HepG2 (cell line): ENCODE results near the gene TAOK3. TPM values are rescaled to one million over a fixed set of nuclear protein-coding genes. Genes with fewer than 3 reads are reported as not detected.

Experiments used
- ATAD3A ChIP-seq: sonication (generic); formaldehyde crosslinking; IDR thresholded peaks from 2 replicates; pipeline ENCODE4 v1.4.0; 2020; ENCODE audit warnings: missing genetic modification reagents
- ATM ChIP-seq: fragments of 450-650 bp; IDR thresholded peaks from 2 replicates; pipeline ENCODE4 v1.7.1; 2017; ENCODE audit warnings: mild to moderate bottlenecking, borderline replicate concordance
- ATRX ChIP-seq: sonication (generic); formaldehyde crosslinking; IDR thresholded peaks from 2 replicates; pipeline ENCODE4 v1.4.0; 2020; ENCODE audit warnings: missing genetic modification reagents, borderline replicate concordance
- BHLHE40 ChIP-seq: IDR thresholded peaks from 2 replicates; pipeline ENCODE4 v1.6.1; 2011; ENCODE audit warnings: low read length, improper control_type of control experiment
- CEBPZ ChIP-seq: IDR thresholded peaks from 2 replicates; pipeline ENCODE4 v1.6.1; 2012; ENCODE audit warnings: low read length, improper control_type of control experiment
- CHD4 ChIP-seq: fragments of 200-600 bp; sonication (generic); IDR thresholded peaks from 2 replicates; pipeline ENCODE4 v1.7.0; 2017; ENCODE audit warnings: mild to moderate bottlenecking, low read length, borderline replicate concordance
- FOXA1 ChIP-seq, 2 experiments: fragments of 450-650 bp in 1 of 2; sonication (generic) in 1 of 2; formaldehyde crosslinking in 1 of 2; IDR thresholded peaks; 2 replicates each; pipeline versions ENCODE4 v1.4.0 to v1.6.1; 2016 to 2020; ENCODE audit warnings: missing genetic modification reagents in 1 of 2
- FOXC1 ChIP-seq: sonication (generic); formaldehyde crosslinking; IDR thresholded peaks from 2 replicates; pipeline ENCODE4 v1.8.0; 2022; ENCODE audit warnings: mild to moderate bottlenecking, missing genetic modification reagents, borderline replicate concordance
- GTF2F1 ChIP-seq: fragments of 150-350 bp; IDR thresholded peaks from 2 replicates; pipeline ENCODE4 v1.6.1; 2014; ENCODE audit warnings: low read length
- HDAC1 ChIP-seq: sonication (generic); formaldehyde crosslinking; IDR thresholded peaks from 2 replicates; pipeline ENCODE4 v1.5.1; 2020; ENCODE audit warnings: mild to moderate bottlenecking, missing genetic modification reagents
- HHEX ChIP-seq: IDR thresholded peaks from 2 replicates; pipeline ENCODE4 v1.6.1; 2016; ENCODE audit warnings: control low read depth
- MAFG ChIP-seq: sonication (generic); formaldehyde crosslinking; IDR thresholded peaks from 2 replicates; pipeline ENCODE4 v1.5.1; 2020; ENCODE audit warnings: mild to moderate bottlenecking, missing genetic modification reagents
- RBM22 ChIP-seq: fragments of 200-400 bp; formaldehyde crosslinking; optimal IDR thresholded peaks from 2 replicates; pipeline ENCODE3; 2017; ENCODE audit warnings: mild to moderate bottlenecking, low read length, moderate library complexity
- REPIN1 ChIP-seq: sonication (generic); formaldehyde crosslinking; IDR thresholded peaks from 2 replicates; pipeline ENCODE4 v1.8.0; 2022; ENCODE audit warnings: missing genetic modification reagents, low read depth, mild to moderate bottlenecking, borderline replicate concordance
- SAP130 ChIP-seq: IDR thresholded peaks from 2 replicates; pipeline ENCODE4 v1.6.1; 2016; ENCODE audit warnings: low read depth
- SATB2 ChIP-seq: sonication (generic); formaldehyde crosslinking; IDR thresholded peaks from 2 replicates; pipeline ENCODE4 v1.5.0; 2020; ENCODE audit warnings: missing genetic modification reagents
- SMAD3 ChIP-seq: sonication (generic); formaldehyde crosslinking; IDR thresholded peaks from 2 replicates; pipeline ENCODE4 v1.4.0; 2020; ENCODE audit warnings: missing genetic modification reagents
- TP53 ChIP-seq: sonication (generic); formaldehyde crosslinking; conservative IDR thresholded peaks from 2 replicates; pipeline ENCODE4 v1.4.0; 2020; ENCODE audit warnings: missing genetic modification reagents
- ZNF136 ChIP-seq: sonication (generic); formaldehyde crosslinking; IDR thresholded peaks from 2 replicates; pipeline ENCODE4 v1.8.1; 2022; ENCODE audit warnings: low read depth, mild to moderate bottlenecking, moderate library complexity, missing genetic modification reagents
- ZNF274 ChIP-seq: sonication (generic); formaldehyde crosslinking; IDR thresholded peaks from 2 replicates; pipeline ENCODE4 v1.5.1; 2020; ENCODE audit warnings: mild to moderate bottlenecking, missing genetic modification reagents
- ZNF552 ChIP-seq: sonication (generic); formaldehyde crosslinking; IDR thresholded peaks from 2 replicates; pipeline ENCODE4 v1.9.0; 2022; ENCODE audit warnings: missing genetic modification reagents, mild to moderate bottlenecking, borderline replicate concordance
- ZNF598 ChIP-seq: sonication (generic); formaldehyde crosslinking; IDR thresholded peaks from 2 replicates; pipeline ENCODE4 v1.5.1; 2020; ENCODE audit warnings: mild to moderate bottlenecking, missing genetic modification reagents, borderline replicate concordance
- ZNF816 ChIP-seq: sonication (generic); formaldehyde crosslinking; IDR thresholded peaks from 2 replicates; pipeline ENCODE4 v1.8.0; 2022; ENCODE audit warnings: missing genetic modification reagents, mild to moderate bottlenecking, borderline replicate concordance
- polyA plus RNA-seq, 8 experiments: library from polyadenylated mRNA; depleted of rRNA in 3 of 8; stranded (reverse) in 7 of 8; unstranded in 1 of 8; fragments of >200 nt; fragmentation: Illumina TruSeq in 4 of 8; extraction: Trizol in 4 of 8; gene quantifications; 2 replicates each; pipeline versions ENCODE4 v1.2.1 to v1.2.3, GENCODE V29; 2011 to 2016; ENCODE audit warnings: low read depth in 4 of 8, missing spikeins in 1 of 8, mixed read lengths in 1 of 8; ENCODE audit not compliant: insufficient read depth in 1 of 8
- total RNA-seq, 5 experiments: library from RNA; depleted of rRNA; stranded (reverse); fragments of >200 nt; fragmentation: Illumina TruSeq; extraction: Trizol; gene quantifications; 2 replicates each; pipeline ENCODE4 v1.2.3, GENCODE V29; 2016; ENCODE audit warnings: low read depth in 1 of 5
- TF ChIP-seq, protein P1 (sequence below): sonication (generic); formaldehyde crosslinking; IDR thresholded peaks from 2 replicates; pipeline ENCODE4 v1.8.1; 2023; ENCODE audit warnings: mild to moderate bottlenecking, missing genetic modification reagents
- TF ChIP-seq, protein P2 (sequence below): fragments of 450-650 bp; IDR thresholded peaks from 2 replicates; pipeline ENCODE4 v1.6.1; 2016

TAOK3 gene
- total and polyA plus RNA-seq, 2 of the 13 experiments (the other 11 are each of a cell fraction or from before 2014, with no cell fraction given) = 10.4 to 12.3 TPM

DNA sequence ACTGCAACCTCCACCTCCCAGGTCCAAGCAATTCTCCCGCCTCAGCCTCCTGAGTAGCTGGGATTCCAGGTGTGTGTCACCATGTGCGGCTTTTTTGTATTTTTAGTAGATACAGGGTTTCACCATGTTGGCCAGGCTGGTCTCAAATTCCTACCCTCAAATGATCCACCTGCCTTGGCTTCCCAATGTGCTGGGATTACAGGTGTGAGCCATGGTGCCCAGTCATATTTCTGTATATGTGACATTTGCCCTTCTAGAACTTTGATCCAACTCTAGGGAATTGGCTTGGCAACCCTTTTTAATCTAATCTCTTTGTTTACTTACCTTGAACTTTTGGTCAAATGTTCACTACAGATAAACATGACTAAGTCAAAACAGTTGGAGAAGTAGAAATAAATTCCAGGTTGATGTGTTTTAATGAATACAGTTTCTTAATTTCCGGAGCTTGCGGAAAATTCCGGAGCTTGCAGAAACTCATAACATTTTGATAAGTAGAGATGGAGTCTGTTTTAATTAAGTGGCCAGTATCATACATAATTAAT, 248.3 kb downstream of the TAOK3 start (continued):
- TF ChIP-seq FOXA1 (IDR thresholded peaks at IDR 0.05) (0 out of 2 replicates have a peak, but pooled peaks have one; percentile 39), FOXA1 (CRISPR knock-in tag; IDR thresholded peaks at IDR 0.05) (peak; percentile 76), GTF2F1 (no peak), TP53 (CRISPR knock-in tag) (no peak), REPIN1 (CRISPR knock-in tag) (no peak), FOXC1 (CRISPR knock-in tag) (0 out of 2 replicates have a peak, but pooled peaks have one; percentile 34), BHLHE40 (no peak), ZNF552 (CRISPR knock-in tag) (no peak), SMAD3 (CRISPR knock-in tag) (no peak), ZNF598 (CRISPR knock-in tag) (no peak), RBM22 (no peak), SAP130 (CRISPR knock-in tag) (peak; percentile 75), HHEX (CRISPR knock-in tag) (no peak), CEBPZ (no peak), ATRX (CRISPR knock-in tag) (no peak), HDAC1 (CRISPR knock-in tag) (peak; percentile 56), CHD4 (no peak), MAFG (CRISPR knock-in tag) (no peak), ZNF816 (no peak), ATM (no peak), ATAD3A (CRISPR knock-in tag) (no peak), ZNF136 (CRISPR knock-in tag) (no peak), ZNF274 (CRISPR knock-in tag) (no peak), SATB2 (CRISPR knock-in tag) (no peak)
- TF ChIP-seq, protein P1, sequence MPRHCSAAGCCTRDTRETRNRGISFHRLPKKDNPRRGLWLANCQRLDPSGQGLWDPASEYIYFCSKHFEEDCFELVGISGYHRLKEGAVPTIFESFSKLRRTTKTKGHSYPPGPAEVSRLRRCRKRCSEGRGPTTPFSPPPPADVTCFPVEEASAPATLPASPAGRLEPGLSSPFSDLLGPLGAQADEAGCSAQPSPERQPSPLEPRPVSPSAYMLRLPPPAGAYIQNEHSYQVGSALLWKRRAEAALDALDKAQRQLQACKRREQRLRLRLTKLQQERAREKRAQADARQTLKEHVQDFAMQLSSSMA (CRISPR knock-in tag) = no peak
- TF ChIP-seq, protein P2, sequence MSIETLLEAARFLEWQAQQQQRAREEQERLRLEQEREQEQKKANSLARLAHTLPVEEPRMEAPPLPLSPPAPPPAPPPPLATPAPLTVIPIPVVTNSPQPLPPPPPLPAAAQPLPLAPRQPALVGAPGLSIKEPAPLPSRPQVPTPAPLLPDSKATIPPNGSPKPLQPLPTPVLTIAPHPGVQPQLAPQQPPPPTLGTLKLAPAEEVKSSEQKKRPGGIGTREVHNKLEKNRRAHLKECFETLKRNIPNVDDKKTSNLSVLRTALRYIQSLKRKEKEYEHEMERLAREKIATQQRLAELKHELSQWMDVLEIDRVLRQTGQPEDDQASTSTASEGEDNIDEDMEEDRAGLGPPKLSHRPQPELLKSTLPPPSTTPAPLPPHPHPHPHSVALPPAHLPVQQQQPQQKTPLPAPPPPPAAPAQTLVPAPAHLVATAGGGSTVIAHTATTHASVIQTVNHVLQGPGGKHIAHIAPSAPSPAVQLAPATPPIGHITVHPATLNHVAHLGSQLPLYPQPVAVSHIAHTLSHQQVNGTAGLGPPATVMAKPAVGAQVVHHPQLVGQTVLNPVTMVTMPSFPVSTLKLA = no peak
